GM12801 (cell line): ENCODE measurements around the gene CNTFR.

ENCODE experiments used
- CTCF ChIP-seq: IDR thresholded peaks from one replicate; pipeline ENCODE4 v1.5.1; 2011; ENCODE audit warnings: control low read depth; ENCODE audit not compliant: insufficient read length; ENCODE audit errors: extremely low read depth

Gene CNTFR

DNA sequence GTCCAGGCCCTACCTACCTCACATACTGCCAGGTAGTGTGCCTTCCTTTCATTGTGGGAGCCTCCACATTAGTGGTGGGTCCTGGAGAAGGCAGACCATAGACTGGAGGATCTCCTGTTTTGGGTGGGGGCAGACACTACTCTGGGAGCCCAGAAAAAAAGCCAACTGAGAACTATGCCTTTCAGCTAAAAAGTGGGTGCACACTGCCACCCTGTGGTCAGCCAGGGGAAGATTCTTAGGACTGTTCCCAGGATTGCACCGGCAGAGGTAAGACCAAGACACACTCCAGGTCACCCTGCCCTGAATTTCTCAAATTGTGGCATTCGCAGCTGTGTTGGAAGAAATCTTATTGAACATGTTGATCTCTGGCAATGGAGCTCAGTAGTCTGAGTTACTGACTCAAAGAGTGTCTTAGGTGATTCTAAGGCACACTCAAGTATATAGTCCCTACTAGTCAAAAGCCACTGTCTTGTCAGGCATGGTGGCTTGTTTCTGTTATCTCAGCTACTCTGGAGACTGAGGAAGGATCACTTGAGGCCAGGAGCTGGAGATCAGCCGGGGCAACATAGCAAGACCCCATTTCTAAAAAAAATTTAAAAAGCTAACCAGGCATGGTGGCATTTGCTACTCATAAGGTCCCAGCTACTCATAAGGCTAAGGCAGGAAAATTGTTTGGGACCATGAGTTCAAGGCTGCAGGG is 44.5 kb upstream of the CNTFR start:
- peak; percentile 55 for TF ChIP-seq CTCF

- no peak for TF ChIP-seq CTCF
These were observed 43.6 kb upstream of the CNTFR start for GRCh38 chr9:34633166-34633565.

- TF ChIP-seq CTCF: no peak
These were observed 41.1 kb upstream of the CNTFR start for GRCh38 chr9:34630402-34631154.

GRCh38 chr9:34629491-34629808 is 39.9 kb upstream of the CNTFR start:
- no peak for TF ChIP-seq CTCF

- TF ChIP-seq CTCF: no peak
These were observed 39.3 kb upstream of the CNTFR start, which contains the start of gene ARID3C for GRCh38 chr9:34628656-34629490. ARID3C (minus strand) TSS chr9:34629066; CDS start chr9:34628014, 1,052 bp downstream.

DNA sequence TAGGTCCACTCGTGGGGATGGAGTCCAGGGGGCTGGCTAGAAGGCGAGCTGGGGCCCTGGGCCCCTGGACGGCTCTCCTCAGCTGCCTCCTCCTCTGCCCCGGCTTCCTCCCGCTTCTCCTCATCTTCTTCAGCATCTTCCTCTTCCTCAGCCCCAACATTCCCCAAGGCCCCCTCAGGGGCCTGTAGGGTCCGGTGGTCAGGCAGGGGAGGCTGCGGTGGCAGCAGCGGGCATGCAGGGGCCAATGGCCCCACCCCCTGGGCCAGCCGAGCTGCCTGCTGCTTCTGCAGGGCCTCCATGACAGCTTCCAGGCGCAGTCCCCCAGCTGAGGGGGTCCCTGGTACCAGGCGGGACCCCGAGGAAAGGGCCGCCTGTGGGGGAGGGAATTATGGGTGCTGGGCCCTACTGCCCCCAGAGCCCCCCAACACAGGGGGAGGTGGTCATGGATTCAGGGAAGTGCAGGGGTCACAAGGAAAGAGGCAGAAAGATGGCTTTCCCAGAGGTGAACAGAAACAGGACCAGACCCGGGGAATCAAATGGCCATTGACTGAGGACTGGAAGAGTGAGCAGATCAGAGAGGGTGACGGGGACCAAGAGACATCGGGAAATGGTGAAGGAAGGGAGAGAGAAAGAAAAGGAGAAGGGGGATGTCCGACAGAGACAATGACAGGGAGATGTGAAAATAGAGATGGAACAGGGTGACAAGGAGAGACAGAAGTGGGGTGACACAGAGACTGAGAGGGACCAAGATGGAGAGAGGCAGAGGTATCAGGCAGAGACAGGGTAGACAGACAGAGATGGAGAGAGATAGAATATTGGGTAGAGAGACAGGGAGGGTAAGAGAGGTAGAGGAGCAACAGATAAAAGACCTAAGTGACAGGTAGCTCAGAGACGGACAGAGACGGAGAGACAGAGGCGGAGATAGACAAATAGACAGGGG is 38.5 kb upstream of the CNTFR start:
- TF ChIP-seq CTCF: no peak

- no peak for TF ChIP-seq CTCF
These were observed 35.6 kb upstream of the CNTFR start for GRCh38 chr9:34625186-34625486.
